ENCODE results near the gene NEGR1. TPM values are rescaled to one million over a fixed set of nuclear protein-coding genes. Genes with fewer than 3 reads are reported as not detected.

The NEGR1 gene
- total and polyA plus RNA-seq, 7 donors: 1.3 to 10.2 (median 2.2) TPM

GRCh38 chr1:72296501-72296900 is 14.2 kb upstream of the NEGR1 start:
- no peaks in the 10 kb centered on the region for H3K27me3 ChIP-seq (ENCODE audit: insufficient read depth in 3 of 3, low read length in 2 of 3)
- DNase-seq: no peak
- no peaks in the 10 kb centered on the region for H3K4me1 ChIP-seq
- no peak for ATAC-seq
- no peaks in the 10 kb centered on the region for H3K36me3 ChIP-seq (ENCODE audit: insufficient read depth in 1 of 2, low read depth in 1 of 2)
- no peak for TF ChIP-seq CTCF (IDR thresholded peaks at IDR 0.05)
- no peak overlapping the region for H3K27ac ChIP-seq
- intact Hi-C loops (cut with DNase I): no loop called here
- no peak overlapping the region for H3K4me3 ChIP-seq
- 72 to 78% (median 72%) methylated on average over 2 of the region's 2 CpGs for WGBS, 3 donors
- no peaks in the 10 kb centered on the region for H3K9me3 ChIP-seq

GRCh38 chr1:72288886-72289285 is 6.5 kb upstream of the NEGR1 start:
- ATAC-seq (no peak), DNase-seq (no peak)
- H3K9me3 ChIP-seq: no peaks in the 10 kb centered on the region
- no peak overlapping the region for H3K27ac ChIP-seq
- H3K27me3 ChIP-seq (ENCODE audit: insufficient read depth in 3 of 3, low read length in 2 of 3): no peaks in the 10 kb centered on the region
- no peak overlapping the region for H3K4me3 ChIP-seq
- H3K36me3 ChIP-seq (ENCODE audit: insufficient read depth in 1 of 2, low read depth in 1 of 2): no peaks in the 10 kb centered on the region
- TF ChIP-seq CTCF (IDR thresholded peaks at IDR 0.05): no peak
- H3K4me1 ChIP-seq: no peaks in the 10 kb centered on the region
- intact Hi-C loops (cut with DNase I): loop anchor here in 1 of 2 donors (10.0 kb wide), 1 partner anchor 104 kb away; no protein-coding TSS in a partner anchor

GRCh38 chr1:72286401-72286800 is 4.1 kb upstream of the NEGR1 start:
- ATAC-seq (no peak), DNase-seq (no peak)
- no peak for TF ChIP-seq CTCF (IDR thresholded peaks at IDR 0.05)
- Histone ChIP-seq H3K4me1 (no peaks in the 10 kb centered on the region), H3K4me3 (no peak overlapping the region), H3K36me3 (ENCODE audit: insufficient read depth in 1 of 2, low read depth in 1 of 2) (no peaks in the 10 kb centered on the region), H3K9me3 (no peaks in the 10 kb centered on the region), H3K27ac (no peak overlapping the region), H3K27me3 (ENCODE audit: insufficient read depth in 3 of 3, low read length in 2 of 3) (no peaks in the 10 kb centered on the region)
- WGBS, 3 donors: 56 to 68% (median 62%) methylated on average over 4 of the region's 4 CpGs
- intact Hi-C loops (cut with DNase I): loop anchor here in 1 of 2 donors (10.0 kb wide), 1 partner anchor 102 kb away; no protein-coding TSS in a partner anchor

GRCh38 chr1:72285074-72285425 is 2.7 kb upstream of the NEGR1 start:
- Histone ChIP-seq H3K27ac (no peak overlapping the region), H3K4me3 (peak overlapping the region; percentile 81), H3K4me1 (no peaks in the 10 kb centered on the region), H3K27me3 (ENCODE audit: insufficient read depth in 3 of 3, low read length in 2 of 3) (no peaks in the 10 kb centered on the region), H3K36me3 (ENCODE audit: insufficient read depth in 1 of 2, low read depth in 1 of 2) (no peaks in the 10 kb centered on the region), H3K9me3 (no peaks in the 10 kb centered on the region)
- intact Hi-C loops (cut with DNase I): loop anchor here in 1 of 2 donors (10.0 kb wide), 1 partner anchor 100 kb away; no protein-coding TSS in a partner anchor
- ATAC-seq (no peak), DNase-seq (no peak)
- no peak for TF ChIP-seq CTCF (IDR thresholded peaks at IDR 0.05)
- WGBS, 3 donors: 1 to 3% (median 2%) methylated on average over 3 of the region's 3 CpGs

Measured in psoas muscle (tissue), 8 donors.